NCI-H1092 treated with DMSO at 0.1 percent for 48 hours (cell line): ENCODE data around the gene PTPRQ.
A peak's percentile ranks its signal among the peaks of the same experiment; 100 is the strongest.
"Not testable (repeated sequence)": the region's sequence is repeated elsewhere in the genome, so short reads cannot be mapped to it uniquely, and the experiment has no call there.

Experiments used
- DNase-seq: peaks from one replicate; lab custom pipeline; 2025; lab: John Stamatoyannopoulos, UW

Gene PTPRQ

GRCh38 chr12:80636832-80637231 is 192.8 kb downstream of the PTPRQ start:
- no peak for DNase-seq

DNA sequence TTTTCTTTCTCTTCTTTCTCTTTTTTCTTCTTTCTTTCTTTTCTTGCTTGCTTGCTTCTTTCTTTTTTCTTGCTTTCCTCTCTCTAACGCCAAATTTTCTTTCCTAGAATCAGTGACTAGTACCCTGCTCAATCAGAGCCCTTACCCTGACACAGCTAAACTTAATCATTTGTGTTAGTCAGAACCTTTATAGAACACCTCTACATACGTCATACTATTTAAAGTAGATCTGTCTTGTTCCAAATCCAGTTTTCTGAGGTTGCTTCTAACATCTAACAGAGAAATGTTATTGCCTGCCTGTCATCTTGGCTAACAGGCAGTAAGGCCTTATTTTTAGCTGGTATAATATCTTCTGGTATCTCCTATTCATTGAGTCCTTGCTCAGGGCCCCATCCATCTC is 197.9 kb downstream of the PTPRQ start:
- DNase-seq, result no peak

DNA sequence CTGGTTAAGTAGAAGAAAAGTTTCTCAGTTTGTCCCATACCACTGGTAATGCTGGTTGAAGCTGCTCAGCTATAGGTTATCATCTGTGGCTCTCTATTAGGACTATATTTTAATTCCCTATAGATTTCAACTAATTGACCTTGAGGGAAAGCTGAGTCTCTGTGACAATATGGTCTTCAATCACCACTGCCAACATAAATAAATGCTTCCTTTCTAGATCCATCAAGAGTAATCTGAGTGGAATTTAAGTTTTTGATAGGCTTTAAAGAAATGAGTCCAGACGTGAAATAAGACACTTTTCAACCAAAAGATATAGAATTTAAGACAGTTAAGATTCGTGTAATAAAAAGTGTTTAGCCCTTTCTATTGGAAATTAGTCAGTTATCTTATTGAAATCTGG is 199.9 kb downstream of the PTPRQ start:
- no peak for DNase-seq

GRCh38 chr12:80648881-80649280 is 204.8 kb downstream of the PTPRQ start:
- DNase-seq, result no peak

DNA sequence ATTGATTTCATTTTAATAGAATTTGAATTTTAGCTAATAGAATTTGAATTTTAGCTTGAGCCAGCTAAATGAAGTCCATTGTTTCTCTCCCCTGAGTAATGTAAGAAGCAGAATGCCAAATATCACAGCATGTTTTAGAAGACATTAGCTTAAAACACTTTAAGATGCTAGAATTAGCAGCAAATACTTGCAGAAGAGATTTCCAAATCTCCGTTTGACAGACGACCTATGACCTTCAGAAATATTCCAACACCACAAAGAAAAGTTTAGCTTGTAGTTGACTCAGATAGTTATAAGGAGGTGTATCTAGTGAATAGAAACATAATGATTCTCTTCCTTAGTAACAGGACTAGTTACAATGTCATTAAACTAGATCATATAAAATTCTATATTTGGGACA is 211.7 kb downstream of the PTPRQ start:
- no peak for DNase-seq

- DNase-seq, result no peak
Observed at GRCh38 chr12:80659512-80660063, 215.6 kb downstream of the PTPRQ start.

DNA sequence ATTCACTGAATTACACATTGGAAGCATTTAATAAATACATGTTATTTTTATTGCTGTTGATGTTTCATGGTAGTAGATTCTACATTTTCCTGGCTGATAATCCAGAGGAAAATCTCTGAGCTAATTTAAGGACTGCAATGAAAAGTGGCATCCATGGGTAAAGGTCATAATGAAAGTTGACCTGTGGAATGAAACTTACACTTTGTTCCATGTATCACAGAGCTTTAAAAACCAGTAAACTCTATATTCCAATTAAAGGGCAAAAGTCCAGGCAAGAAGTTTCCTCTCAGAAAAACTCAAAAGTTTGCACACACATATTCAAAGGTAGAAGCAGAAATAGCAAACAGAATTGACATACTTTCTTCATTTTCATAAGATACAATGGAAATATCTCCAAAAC is 218.6 kb downstream of the PTPRQ start:
- DNase-seq, result no peak

DNA sequence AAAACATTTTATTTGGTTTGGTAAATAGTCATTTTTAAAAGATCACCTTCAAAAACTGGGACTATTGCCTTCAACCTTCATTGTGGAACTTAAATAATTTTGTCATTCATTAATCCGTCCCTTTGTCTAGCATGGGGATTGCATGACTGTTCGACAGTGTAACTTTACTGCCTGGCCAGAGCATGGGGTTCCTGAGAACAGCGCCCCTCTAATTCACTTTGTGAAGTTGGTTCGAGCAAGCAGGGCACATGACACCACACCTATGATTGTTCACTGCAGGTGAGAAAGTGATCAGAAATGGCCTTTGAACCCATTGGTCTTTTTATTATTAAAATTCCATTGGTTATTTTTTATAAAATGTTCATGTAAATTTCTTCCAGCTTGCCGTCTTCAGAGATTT is 226.2 kb downstream of the PTPRQ start:
- no peak for DNase-seq

GRCh38 chr12:80676042-80676636 is 232.1 kb downstream of the PTPRQ start:
- DNase-seq, result not testable (repeated sequence)

GRCh38 chr12:80676856-80677255 is 232.8 kb downstream of the PTPRQ start:
- DNase-seq, result no peak

GRCh38 chr12:80677994-80678393 is 234.0 kb downstream of the PTPRQ start:
- DNase-seq, result no peak

DNA sequence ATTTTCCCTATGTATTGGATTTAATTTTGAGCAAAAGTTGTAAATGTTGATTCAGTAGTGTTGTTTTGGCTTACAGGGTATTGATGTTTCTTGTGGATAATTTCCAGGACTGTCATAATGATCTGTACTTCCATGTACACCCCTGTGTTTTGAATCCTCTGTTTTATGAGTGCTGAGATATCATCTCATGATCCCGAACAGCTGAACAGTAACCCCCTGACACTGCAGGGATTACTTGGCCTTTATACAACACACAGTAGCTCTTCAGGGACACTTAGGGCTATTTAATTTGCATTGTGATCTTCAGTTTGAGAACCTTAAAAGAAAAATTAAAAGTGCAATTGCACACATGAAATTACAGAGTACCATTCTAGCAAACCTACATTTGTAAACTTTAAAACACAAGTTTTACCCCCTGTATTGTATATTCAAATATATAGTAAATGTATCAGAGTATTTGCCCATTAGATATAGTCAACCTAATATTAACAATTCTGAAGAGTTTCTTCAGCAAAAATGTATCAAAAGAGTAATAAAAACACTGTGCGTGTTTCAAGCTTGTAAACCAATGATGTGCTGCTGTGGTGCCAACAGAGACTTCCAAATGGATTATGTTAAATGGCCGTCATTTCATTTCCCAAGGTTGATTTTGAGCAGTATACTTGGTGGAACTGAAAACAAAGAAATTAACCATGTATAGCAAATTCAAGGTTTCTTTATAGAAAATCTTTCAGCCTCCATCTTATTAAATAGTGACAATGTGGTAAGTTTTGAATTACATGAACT is 235.5 kb downstream of the PTPRQ start:
- peak; percentile 17 for DNase-seq

DNA sequence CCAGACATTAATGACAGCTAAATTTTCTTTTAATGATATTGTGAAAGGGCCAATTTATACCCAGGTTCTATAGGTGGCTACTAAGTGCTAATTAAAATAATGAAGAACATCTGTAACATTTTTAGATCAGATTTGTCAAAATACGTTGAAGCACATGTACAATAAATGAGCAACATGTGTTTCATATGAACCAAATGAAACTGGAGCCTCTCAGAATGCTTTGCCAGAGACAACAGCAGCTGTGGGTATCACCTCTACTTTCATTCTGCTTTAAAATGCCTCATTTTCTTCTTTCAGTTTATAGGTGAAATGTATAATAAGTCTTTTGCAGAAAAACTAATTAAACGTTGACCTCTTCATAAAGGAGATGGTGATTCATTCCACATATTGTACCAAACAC is 237.3 kb downstream of the PTPRQ start:
- DNase-seq, result no peak

DNA sequence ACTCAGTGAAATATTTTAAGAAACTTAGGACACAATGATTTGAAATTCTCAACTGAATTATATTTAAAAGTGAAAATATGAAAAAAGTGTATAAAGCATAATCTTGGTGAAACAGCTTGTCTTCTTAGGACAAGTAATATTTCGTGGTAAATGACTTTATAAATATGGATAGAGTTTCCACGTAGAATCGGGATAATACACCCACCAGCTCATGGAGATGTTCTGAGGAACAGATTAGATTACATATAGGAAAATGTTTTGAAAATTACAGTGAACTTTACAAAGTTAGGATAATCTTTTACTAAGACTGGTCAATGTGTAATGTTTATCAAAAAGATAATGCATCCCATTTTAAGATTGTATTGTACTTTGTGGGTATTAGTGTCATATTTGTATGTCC is 237.8 kb downstream of the PTPRQ start:
- DNase-seq, result no peak

DNA sequence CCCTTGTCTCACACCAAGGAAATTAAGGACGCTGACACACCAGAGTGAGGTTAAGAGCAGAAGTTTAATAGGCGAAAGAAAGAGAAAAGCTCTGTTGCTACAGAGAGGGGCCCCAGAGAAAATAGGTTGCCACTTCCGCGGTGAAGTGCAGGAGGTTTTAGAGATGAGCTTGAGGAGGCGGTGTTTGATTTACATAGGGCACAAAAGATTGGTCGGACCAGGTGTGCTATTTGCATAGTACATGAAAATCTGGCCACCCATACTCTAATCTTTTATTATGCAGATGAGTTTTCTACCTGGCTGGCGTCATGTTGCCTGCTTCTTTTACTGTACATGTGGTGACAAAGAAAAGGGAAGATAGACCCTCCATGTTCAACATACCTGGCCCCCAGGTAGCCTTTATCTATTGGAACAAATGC is 240.1 kb downstream of the PTPRQ start:
- no peak for DNase-seq

- DNase-seq, result no peak
Observed at GRCh38 chr12:80690090-80690489, 246.1 kb downstream of the PTPRQ start.

DNA sequence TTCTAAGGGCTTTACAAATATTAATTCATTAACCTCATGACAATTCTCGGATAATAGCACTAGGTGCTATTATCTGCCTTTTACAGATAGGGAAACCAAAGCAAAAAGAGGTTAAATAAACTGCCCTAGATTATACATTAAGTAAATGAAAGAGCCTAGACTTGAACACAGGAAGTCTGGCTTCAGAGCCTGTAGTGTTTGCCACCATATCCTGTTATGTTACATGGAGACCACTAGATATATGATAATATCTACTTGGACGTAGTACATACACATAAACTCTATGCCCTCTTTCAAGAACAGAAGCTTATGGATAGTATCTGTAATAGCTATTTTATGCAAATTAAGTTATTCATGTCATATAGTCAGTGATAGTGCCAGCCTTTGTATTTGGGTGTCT is 246.5 kb downstream of the PTPRQ start:
- no peak for DNase-seq

DNA sequence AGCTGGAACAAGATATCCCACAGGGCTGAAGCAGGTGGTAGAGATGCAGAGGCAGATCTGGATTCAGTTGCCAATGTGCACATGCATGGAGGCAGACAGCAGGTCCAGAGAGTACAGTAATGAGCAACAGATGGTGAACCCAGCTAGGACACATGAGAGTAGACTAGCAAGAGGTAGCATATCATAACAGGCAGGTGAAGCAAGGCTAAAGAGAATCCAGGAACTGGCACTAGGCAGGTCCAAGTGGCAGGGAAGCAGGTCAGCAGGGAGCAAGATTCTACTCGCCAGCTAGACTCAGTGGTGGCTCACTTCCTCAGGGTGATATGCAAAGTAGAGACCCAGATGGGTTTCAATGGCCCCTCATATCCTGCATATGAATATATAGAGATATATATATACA is 248.1 kb downstream of the PTPRQ start:
- DNase-seq, result no peak

GRCh38 chr12:80697270-80697887 is 253.3 kb downstream of the PTPRQ start:
- no peak for DNase-seq

GRCh38 chr12:80698256-80698655 is 254.2 kb downstream of the PTPRQ start:
- DNase-seq, result no peak

DNA sequence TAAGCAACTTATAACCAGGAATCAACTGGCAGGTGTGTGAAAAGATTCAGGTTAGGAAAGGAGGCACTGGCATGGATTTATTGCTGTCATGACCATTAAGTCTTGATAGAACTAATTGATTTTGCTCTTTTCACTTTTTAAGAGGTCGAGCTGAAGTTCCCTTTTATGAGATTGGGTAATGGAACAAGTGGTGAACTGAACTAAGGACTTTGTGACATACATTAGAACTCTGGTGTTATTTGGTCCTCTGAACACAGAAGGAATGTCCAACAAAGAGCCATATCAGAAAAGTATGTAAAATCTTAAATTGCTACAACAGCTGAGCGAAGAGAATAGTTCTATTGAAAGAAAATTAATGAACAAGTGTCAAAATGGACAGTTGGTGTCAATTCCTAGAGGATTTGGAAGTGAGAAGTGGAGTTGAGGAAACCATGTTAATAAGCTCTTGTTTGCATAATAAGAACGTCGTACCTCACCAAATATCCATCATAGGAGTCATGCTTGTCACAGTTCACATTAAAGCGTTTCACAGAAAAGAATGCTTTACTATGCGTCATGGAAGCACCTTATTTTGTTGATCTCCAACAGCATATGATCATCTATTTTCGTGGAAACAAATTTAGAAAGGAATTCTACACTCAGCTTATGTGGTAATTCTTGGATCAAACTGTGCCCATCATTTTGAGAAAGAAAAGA is 255.0 kb downstream of the PTPRQ start:
- no peak for DNase-seq

DNA sequence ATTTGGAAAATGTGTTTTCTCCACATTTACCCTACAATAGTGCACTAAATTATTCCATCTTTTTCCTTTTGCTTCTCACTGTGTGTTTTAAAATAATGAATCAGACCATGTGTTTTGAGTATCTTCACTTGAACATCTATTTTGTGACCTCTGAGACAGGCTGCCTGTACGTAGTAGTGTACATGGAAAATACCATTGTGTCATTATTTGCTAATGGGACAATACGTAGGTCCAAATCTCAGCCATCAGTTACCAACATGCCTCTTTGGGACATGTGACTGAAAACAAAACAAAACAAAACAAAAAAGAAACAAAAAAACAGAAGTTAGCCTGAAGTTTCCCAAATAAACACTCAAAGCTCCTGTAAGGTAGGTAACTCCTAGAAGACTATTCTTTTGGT is 256.3 kb downstream of the PTPRQ start:
- DNase-seq, result no peak

GRCh38 chr12:80701388-80701787 is 257.4 kb downstream of the PTPRQ start:
- no peak for DNase-seq
